ENCODE results near the gene KCNMB1. TPM values are rescaled to one million over a fixed set of nuclear protein-coding genes. Genes with fewer than 3 reads are reported as not detected.

Gene KCNMB1
- total RNA-seq, 1 experiment from 2014 or later, result not detected

DNA sequence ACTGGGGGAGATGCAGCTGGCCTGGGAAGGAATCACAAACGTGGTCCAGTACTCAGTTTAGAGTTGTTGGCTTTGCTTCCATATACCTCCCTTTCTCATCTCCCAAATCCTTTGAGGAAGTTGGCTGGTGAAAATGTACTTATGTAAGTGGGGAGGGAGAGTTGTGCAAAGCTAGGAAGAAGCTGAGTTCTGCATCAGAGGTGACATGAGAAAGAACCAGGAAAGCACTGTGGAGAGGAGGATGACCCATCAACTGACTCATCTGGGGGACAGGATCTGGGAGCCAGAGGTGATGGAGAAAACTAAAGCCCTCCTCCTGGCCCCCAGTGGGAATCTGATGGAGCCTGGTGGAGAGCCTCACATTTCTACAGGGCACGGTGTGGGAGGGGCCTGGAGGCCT lies 16.2 kb downstream of the KCNMB1 start:
- no TSS peak for BruUV-seq (replicated peaks)
- H3K27me3 ChIP-seq (ENCODE audit: low read length), result peaks cover 48% of the 10 kb centered on the region
- H3K9me2 ChIP-seq (replicated peaks; ENCODE audit: low read length), result no peaks in the 10 kb centered on the region
- no peaks in the 10 kb centered on the region for H3K4me1 ChIP-seq (ENCODE audit: insufficient read depth, low read length)
- ChIA-PET CTCF (no interaction called here), POLR2A (ENCODE audit: unreplicated experiment) (no interaction called here)
- intact Hi-C loops (cut with micrococcal nuclease), result no loop called here
- DNase-seq, result no peak
- no peak overlapping the region for H3K4me2 ChIP-seq (ENCODE audit: low read length)
- TF ChIP-seq EZH2 (IDR thresholded peaks at IDR 0.05; ENCODE audit: low read length, unreplicated experiment), result no peak
- TF ChIP-seq EZH2phosphoT487 (IDR thresholded peaks at IDR 0.05; ENCODE audit: borderline replicate concordance, low read length), result no peak
- TF ChIP-seq, protein P1, sequence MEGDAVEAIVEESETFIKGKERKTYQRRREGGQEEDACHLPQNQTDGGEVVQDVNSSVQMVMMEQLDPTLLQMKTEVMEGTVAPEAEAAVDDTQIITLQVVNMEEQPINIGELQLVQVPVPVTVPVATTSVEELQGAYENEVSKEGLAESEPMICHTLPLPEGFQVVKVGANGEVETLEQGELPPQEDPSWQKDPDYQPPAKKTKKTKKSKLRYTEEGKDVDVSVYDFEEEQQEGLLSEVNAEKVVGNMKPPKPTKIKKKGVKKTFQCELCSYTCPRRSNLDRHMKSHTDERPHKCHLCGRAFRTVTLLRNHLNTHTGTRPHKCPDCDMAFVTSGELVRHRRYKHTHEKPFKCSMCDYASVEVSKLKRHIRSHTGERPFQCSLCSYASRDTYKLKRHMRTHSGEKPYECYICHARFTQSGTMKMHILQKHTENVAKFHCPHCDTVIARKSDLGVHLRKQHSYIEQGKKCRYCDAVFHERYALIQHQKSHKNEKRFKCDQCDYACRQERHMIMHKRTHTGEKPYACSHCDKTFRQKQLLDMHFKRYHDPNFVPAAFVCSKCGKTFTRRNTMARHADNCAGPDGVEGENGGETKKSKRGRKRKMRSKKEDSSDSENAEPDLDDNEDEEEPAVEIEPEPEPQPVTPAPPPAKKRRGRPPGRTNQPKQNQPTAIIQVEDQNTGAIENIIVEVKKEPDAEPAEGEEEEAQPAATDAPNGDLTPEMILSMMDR (conservative IDR thresholded peaks at IDR 0.05; ENCODE audit: low read depth, low read length), result no peak
- no peaks in the 10 kb centered on the region for H3K36me3 ChIP-seq (ENCODE audit: low read depth, low read length)
- H4K20me1 ChIP-seq (ENCODE audit: low read length), result no peaks in the 10 kb centered on the region
- no peaks in the 10 kb centered on the region for H3F3A ChIP-seq (ENCODE audit: low read length, unreplicated experiment)
- H3K9me3 ChIP-seq (ENCODE audit: low read length), result no peaks in the 10 kb centered on the region
- ATAC-seq, result no peak
- H3K4me3 ChIP-seq (ENCODE audit: low read length), result no peak overlapping the region
- H3K9ac ChIP-seq (ENCODE audit: low read length), result no peak overlapping the region
- H3K27ac ChIP-seq (ENCODE audit: low read length), result no peak overlapping the region
- no peak overlapping the region for H2AFZ ChIP-seq (ENCODE audit: low read length)
- H3K79me2 ChIP-seq (ENCODE audit: low read length), result no peaks in the 10 kb centered on the region

DNA sequence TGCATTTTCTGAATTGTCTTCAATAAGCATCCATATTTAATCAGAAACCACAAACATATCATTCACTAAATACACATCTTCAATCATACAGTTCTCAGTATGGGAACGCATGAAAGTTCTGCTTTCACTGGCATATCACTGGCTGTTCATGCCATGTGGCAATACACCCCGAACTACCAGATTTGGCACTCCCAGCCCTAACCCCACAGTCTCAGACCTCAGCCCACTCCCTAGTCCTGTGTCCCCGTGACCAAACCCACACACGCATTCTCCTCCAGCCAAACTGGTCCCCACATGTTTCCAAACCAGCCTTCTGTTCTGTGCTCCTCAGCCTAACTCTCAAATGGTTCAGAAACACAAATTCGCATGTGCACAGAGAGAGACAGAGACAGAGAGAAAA lies 20.6 kb downstream of the KCNMB1 start:
- H3K27me3 ChIP-seq (ENCODE audit: low read length), result peaks cover 69% of the 10 kb centered on the region
- ChIA-PET CTCF (no interaction called here), POLR2A (ENCODE audit: unreplicated experiment) (no interaction called here)
- no peaks in the 10 kb centered on the region for H3K36me3 ChIP-seq (ENCODE audit: low read depth, low read length)
- DNase-seq (no peak), ATAC-seq (no peak)
- H2AFZ ChIP-seq (ENCODE audit: low read length), result no peak overlapping the region
- no peaks in the 10 kb centered on the region for H3K4me1 ChIP-seq (ENCODE audit: insufficient read depth, low read length)
- H3F3A ChIP-seq (ENCODE audit: low read length, unreplicated experiment), result no peaks in the 10 kb centered on the region
- no peak overlapping the region for H3K4me2 ChIP-seq (ENCODE audit: low read length)
- TF ChIP-seq, protein P1 (conservative IDR thresholded peaks at IDR 0.05; ENCODE audit: low read depth, low read length), result no peak
- TF ChIP-seq EZH2 (IDR thresholded peaks at IDR 0.05; ENCODE audit: low read length, unreplicated experiment), result no peak
- no peak for TF ChIP-seq EZH2phosphoT487 (IDR thresholded peaks at IDR 0.05; ENCODE audit: borderline replicate concordance, low read length)
- BruUV-seq (replicated peaks), result no TSS peak
- H4K20me1 ChIP-seq (ENCODE audit: low read length), result no peaks in the 10 kb centered on the region
- intact Hi-C loops (cut with micrococcal nuclease), result no loop called here
- H3K9me2 ChIP-seq (replicated peaks; ENCODE audit: low read length), result no peaks in the 10 kb centered on the region
- H3K27ac ChIP-seq (ENCODE audit: low read length), result no peak overlapping the region
- H3K4me3 ChIP-seq (ENCODE audit: low read length), result no peak overlapping the region
- H3K9me3 ChIP-seq (ENCODE audit: low read length), result no peaks in the 10 kb centered on the region
- no peak overlapping the region for H3K9ac ChIP-seq (ENCODE audit: low read length)
- H3K79me2 ChIP-seq (ENCODE audit: low read length), result no peaks in the 10 kb centered on the region

DNA sequence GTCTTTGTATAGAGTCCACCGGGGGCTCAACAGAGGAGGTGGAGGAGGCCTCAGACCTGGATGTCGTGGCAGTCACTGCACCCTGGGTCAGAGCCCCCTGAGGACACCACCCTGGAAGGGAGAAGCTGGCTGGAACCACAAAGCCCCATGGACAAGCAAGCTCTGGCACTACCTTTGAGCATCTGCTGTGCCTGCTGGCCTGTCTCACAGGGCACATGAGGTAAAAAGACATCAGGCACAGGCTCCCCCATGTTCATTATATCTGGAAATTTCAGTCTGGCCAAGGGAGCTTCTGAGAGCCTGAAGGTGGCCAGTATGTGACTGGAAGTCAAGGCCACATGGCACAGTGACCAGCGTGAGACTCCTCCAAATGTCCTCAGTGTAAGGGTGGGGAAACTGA lies 22.9 kb downstream of the KCNMB1 start:
- no peaks in the 10 kb centered on the region for H3K79me2 ChIP-seq (ENCODE audit: low read length)
- no peaks in the 10 kb centered on the region for H3F3A ChIP-seq (ENCODE audit: low read length, unreplicated experiment)
- H3K27me3 ChIP-seq (ENCODE audit: low read length), result peaks cover 56% of the 10 kb centered on the region
- H3K4me2 ChIP-seq (ENCODE audit: low read length), result no peak overlapping the region
- H3K9me2 ChIP-seq (replicated peaks; ENCODE audit: low read length), result no peaks in the 10 kb centered on the region
- H3K9ac ChIP-seq (ENCODE audit: low read length), result no peak overlapping the region
- no peak overlapping the region for H2AFZ ChIP-seq (ENCODE audit: low read length)
- no peaks in the 10 kb centered on the region for H4K20me1 ChIP-seq (ENCODE audit: low read length)
- intact Hi-C loops (cut with micrococcal nuclease), result no loop called here
- ChIA-PET CTCF (no interaction called here), POLR2A (ENCODE audit: unreplicated experiment) (no interaction called here)
- H3K27ac ChIP-seq (ENCODE audit: low read length), result no peak overlapping the region
- H3K9me3 ChIP-seq (ENCODE audit: low read length), result no peaks in the 10 kb centered on the region
- no peaks in the 10 kb centered on the region for H3K36me3 ChIP-seq (ENCODE audit: low read depth, low read length)
- DNase-seq (no peak), ATAC-seq (no peak)
- BruUV-seq (replicated peaks), result no TSS peak
- H3K4me3 ChIP-seq (ENCODE audit: low read length), result no peak overlapping the region
- TF ChIP-seq EZH2phosphoT487 (IDR thresholded peaks at IDR 0.05; ENCODE audit: borderline replicate concordance, low read length), result no peak
- TF ChIP-seq EZH2 (IDR thresholded peaks at IDR 0.05; ENCODE audit: low read length, unreplicated experiment), result no peak
- TF ChIP-seq, protein P1 (conservative IDR thresholded peaks at IDR 0.05; ENCODE audit: low read depth, low read length), result no peak
- H3K4me1 ChIP-seq (ENCODE audit: insufficient read depth, low read length), result no peaks in the 10 kb centered on the region

All from PC-3 (cell line).